Measurements from ENCODE around the gene IGF1.

- TF ChIP-seq EZH2 (IDR thresholded peaks at IDR 0.05) = no peak
- no peak for TF ChIP-seq POLR2AphosphoS5 (IDR thresholded peaks at IDR 0.05; ENCODE audit: borderline replicate concordance, low read depth, low read length)
Observed at GRCh38 chr12:102385343-102385742, 95.0 kb downstream of the IGF1 start.
